ENCODE data around the gene MYMX. TPM values are rescaled to one million over a fixed set of nuclear protein-coding genes. Genes with fewer than 3 reads are reported as not detected.

MYMX gene
- total and polyA plus RNA-seq, 4 donors: 0.21 TPM; not detected in 3

DNA sequence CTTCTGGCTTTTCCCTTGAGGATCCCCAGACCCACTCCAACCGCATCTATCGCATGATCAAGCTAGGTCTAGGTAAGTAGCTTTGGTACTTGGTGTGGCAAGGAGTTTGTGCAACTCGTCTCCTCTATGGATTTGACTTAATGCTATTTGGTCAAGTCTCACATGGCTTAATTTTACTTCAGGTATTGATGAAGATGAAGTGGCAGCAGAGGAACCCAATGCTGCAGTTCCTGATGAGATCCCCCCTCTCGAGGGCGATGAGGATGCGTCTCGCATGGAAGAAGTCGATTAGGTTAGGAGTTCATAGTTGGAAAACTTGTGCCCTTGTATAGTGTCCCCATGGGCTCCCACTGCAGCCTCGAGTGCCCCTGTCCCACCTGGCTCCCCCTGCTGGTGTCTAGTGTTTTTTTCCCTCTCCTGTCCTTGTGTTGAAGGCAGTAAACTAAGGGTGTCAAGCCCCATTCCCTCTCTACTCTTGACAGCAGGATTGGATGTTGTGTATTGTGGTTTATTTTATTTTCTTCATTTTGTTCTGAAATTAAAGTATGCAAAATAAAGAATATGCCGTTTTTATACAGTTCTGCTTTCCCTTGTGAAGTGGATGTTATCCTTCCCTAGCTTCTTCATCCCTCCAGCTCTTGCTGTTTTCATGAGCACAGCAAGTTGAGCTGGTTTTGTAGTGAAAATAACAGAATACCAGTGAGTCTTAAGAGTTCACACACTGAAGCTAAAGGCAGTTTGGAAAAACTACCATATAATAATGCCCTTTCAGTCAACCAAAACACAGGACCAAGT lies 36.8 kb downstream of the MYMX start:
- TF ChIP-seq, protein P1, sequence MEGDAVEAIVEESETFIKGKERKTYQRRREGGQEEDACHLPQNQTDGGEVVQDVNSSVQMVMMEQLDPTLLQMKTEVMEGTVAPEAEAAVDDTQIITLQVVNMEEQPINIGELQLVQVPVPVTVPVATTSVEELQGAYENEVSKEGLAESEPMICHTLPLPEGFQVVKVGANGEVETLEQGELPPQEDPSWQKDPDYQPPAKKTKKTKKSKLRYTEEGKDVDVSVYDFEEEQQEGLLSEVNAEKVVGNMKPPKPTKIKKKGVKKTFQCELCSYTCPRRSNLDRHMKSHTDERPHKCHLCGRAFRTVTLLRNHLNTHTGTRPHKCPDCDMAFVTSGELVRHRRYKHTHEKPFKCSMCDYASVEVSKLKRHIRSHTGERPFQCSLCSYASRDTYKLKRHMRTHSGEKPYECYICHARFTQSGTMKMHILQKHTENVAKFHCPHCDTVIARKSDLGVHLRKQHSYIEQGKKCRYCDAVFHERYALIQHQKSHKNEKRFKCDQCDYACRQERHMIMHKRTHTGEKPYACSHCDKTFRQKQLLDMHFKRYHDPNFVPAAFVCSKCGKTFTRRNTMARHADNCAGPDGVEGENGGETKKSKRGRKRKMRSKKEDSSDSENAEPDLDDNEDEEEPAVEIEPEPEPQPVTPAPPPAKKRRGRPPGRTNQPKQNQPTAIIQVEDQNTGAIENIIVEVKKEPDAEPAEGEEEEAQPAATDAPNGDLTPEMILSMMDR (IDR thresholded peaks at IDR 0.05; ENCODE audit: control extremely low read depth, extremely low read depth): no peak
- no peak for DNase-seq

GRCh38 chr6:44254191-44255104 lies 37.7 kb downstream of the MYMX start:
- no peak overlapping the region for H3K27ac ChIP-seq (ENCODE audit: low read depth in 1 of 2, low read length in 1 of 2)
- TF ChIP-seq, protein P1 (IDR thresholded peaks at IDR 0.05; ENCODE audit: control extremely low read depth, extremely low read depth): no peak
- H3K4me3 ChIP-seq: no peak overlapping the region
- no peaks in the 10 kb centered on the region for H3K9me3 ChIP-seq (ENCODE audit: control insufficient read depth in 4 of 4, insufficient read depth in 3 of 4, low read length in 3 of 4)
- no peaks in the 10 kb centered on the region for H3K27me3 ChIP-seq (ENCODE audit: control insufficient read depth in 3 of 3, insufficient read depth in 3 of 3, low read length in 2 of 3)
- H3K9ac ChIP-seq (ENCODE audit: insufficient read depth in 1 of 2, low read length in 2 of 2): no peak overlapping the region
- no peak for ATAC-seq (ENCODE audit: insufficient read depth, low FRiP score)
- peaks cover 44 to 51% (median 45%) of the 10 kb centered on the region in 4 donors for H3K36me3 ChIP-seq (ENCODE audit: control insufficient read depth in 4 of 4, insufficient read depth in 4 of 4, low read length in 4 of 4)
- DNase-seq: no peak
- WGBS, 2 donors: 83 to 89% methylated on average over 12 of the region's 12 CpGs
- peaks cover 0 to 19% (median 5%) of the 10 kb centered on the region in 5 donors for H3K4me1 ChIP-seq (ENCODE audit: control insufficient read depth in 5 of 5, insufficient read depth in 5 of 5, low read length in 5 of 5)

More for the DNA sequence above, 36.8 kb downstream of the MYMX start:
- 71 to 73% methylated on average over 10 of the region's 10 CpGs for WGBS, 2 donors
- no peak overlapping the region for H3K4me3 ChIP-seq
- no peak overlapping the region for H3K27ac ChIP-seq (ENCODE audit: low read depth in 1 of 2, low read length in 1 of 2)
- no peaks in the 10 kb centered on the region for H3K27me3 ChIP-seq (ENCODE audit: control insufficient read depth in 3 of 3, insufficient read depth in 3 of 3, low read length in 2 of 3)
- no peak overlapping the region for H3K9ac ChIP-seq (ENCODE audit: insufficient read depth in 1 of 2, low read length in 2 of 2)
- no peak for ATAC-seq (ENCODE audit: insufficient read depth, low FRiP score)
- peaks cover 46 to 60% (median 53%) of the 10 kb centered on the region in 4 donors for H3K36me3 ChIP-seq (ENCODE audit: control insufficient read depth in 4 of 4, insufficient read depth in 4 of 4, low read length in 4 of 4)
- no peaks in the 10 kb centered on the region for H3K9me3 ChIP-seq (ENCODE audit: control insufficient read depth in 4 of 4, insufficient read depth in 3 of 4, low read length in 3 of 4)
- H3K4me1 ChIP-seq (ENCODE audit: control insufficient read depth in 5 of 5, insufficient read depth in 5 of 5, low read length in 5 of 5): peaks cover 7 to 29% (median 13%) of the 10 kb centered on the region in 5 donors

DNA sequence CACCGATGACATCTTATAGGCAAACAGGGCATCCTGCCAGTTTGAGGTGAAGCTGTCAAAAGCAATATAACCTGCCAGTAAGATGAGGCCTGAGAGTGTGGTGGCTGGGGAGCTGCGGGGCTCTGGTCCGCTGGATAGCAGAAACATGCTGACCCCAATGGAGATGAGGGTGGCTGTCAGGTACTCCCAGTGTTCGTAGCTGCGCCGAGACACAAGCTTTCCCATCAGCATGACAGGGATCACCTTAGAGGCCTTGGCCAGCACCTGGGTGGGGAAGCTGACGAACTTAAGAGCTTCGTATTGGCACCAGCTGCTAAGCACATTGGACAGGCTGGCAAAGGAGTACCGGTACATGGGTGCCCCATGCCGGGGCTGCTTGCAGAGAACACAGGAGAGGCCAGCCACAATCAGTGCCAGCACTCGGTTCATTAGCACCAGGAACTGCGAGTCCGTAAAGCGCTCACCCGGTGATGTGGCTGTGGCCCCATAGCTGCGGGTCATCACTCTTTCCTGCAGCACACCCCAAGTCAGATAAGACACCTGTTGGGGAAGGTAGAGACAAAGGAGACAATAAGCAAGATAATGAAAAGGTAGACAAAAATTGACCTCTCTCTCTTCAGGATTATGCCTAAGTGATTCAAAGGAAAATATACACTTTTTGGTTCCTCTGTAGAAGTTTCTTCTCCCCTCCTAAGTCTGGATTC lies 38.5 kb downstream of the MYMX start:
- Histone ChIP-seq H3K27ac (ENCODE audit: low read depth in 1 of 2, low read length in 1 of 2) (no peak overlapping the region), H3K9me3 (ENCODE audit: control insufficient read depth in 4 of 4, insufficient read depth in 3 of 4, low read length in 3 of 4) (no peaks in the 10 kb centered on the region), H3K9ac (ENCODE audit: insufficient read depth in 1 of 2, low read length in 2 of 2) (no peak overlapping the region), H3K4me3 (no peak overlapping the region), H3K36me3 (ENCODE audit: control insufficient read depth in 4 of 4, insufficient read depth in 4 of 4, low read length in 4 of 4) (peaks cover 36 to 46% (median 42%) of the 10 kb centered on the region in 4 donors), H3K27me3 (ENCODE audit: control insufficient read depth in 3 of 3, insufficient read depth in 3 of 3, low read length in 2 of 3) (no peaks in the 10 kb centered on the region), H3K4me1 (ENCODE audit: control insufficient read depth in 5 of 5, insufficient read depth in 5 of 5, low read length in 5 of 5) (peaks cover 0 to 19% (median 5%) of the 10 kb centered on the region in 5 donors)
- TF ChIP-seq, protein P1 (IDR thresholded peaks at IDR 0.05; ENCODE audit: control extremely low read depth, extremely low read depth): no peak
- 77 to 83% methylated on average over 16 of the region's 16 CpGs for WGBS, 2 donors
- no peak for ATAC-seq (ENCODE audit: insufficient read depth, low FRiP score)
- DNase-seq: no peak
